ENCODE results near the gene HDDC3.
"Not testable (repeated sequence)": the region's sequence is repeated elsewhere in the genome, so short reads cannot be mapped to it uniquely, and the experiment has no call there.

HDDC3 gene

DNA sequence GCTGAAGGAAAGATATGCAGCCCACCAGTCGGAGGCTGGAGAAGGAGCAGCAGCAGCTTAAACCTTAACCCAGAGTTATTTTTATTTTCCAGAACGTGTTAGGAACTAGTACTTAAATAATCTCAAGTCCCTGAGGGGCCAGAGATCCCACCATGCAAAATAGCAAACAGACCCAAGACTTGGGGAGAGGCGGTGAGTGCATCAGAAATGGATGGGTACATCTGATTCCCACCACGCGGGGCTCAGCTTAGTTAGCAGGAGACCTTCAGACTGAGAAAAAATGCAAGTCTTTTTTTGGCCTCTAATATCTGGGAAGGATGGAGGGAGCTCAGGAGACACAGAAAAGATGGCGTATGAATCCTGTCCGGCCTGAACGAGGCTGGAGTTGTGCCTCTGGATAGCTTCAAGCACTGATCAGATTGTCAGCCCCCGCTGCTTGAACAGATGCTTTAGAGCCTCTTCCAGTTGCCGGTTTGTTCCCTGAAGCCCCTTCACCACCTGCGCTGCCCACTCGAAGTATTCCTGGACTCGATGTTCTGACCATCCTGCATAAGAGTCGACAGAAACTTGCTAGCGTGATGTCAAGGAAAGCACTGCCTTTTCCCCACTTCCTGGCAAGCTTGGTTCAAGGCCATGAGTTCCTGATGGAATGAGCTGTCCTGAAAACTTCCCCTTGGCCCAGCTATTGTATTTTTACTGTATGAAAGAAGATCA lies 1.3 kb downstream of the HDDC3 start:
- no peak for DNase-seq (ENCODE audit: low read depth)

GRCh38 chr15:90929246-90930019 lies 2.9 kb downstream of the HDDC3 start:
- DNase-seq (ENCODE audit: low read depth) = no peak

GRCh38 chr15:90928106-90928505 lies 4.2 kb downstream of the HDDC3 start:
- not testable (repeated sequence) for DNase-seq (ENCODE audit: low read depth)

- DNase-seq (ENCODE audit: low read depth) = not testable (repeated sequence)
Measured at GRCh38 chr15:90926766-90927165, 5.6 kb downstream of the HDDC3 start.

DNA sequence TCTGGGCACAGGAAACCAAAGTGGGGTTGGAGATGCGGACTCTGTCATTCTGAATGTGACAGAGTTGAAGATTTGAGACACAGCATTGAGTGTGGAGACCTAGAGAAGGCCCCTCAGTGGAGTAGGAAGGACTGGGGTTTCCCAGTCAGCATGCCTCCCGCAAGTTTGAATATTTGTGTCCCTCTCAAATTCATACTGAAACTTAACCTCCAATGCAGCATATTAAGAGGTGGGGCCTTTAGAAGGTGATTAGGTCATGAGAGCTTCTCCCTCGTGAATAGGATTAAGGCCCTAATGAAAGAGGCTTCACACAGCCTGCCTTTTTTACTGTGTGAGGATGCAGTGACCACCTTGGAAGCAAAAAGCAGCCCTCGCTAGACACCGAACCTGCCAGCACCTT lies 8.0 kb downstream of the HDDC3 start:
- DNase-seq (ENCODE audit: low read depth) = no peak

GRCh38 chr15:90922712-90923322 lies 9.5 kb downstream of the HDDC3 start:
- not testable (repeated sequence) for DNase-seq (ENCODE audit: low read depth)

GRCh38 chr15:90921887-90922286 lies 10.5 kb downstream of the HDDC3 start:
- DNase-seq (ENCODE audit: low read depth) = no peak

GRCh38 chr15:90918835-90919234 lies 13.5 kb downstream of the HDDC3 start:
- no peak for DNase-seq (ENCODE audit: low read depth)

DNA sequence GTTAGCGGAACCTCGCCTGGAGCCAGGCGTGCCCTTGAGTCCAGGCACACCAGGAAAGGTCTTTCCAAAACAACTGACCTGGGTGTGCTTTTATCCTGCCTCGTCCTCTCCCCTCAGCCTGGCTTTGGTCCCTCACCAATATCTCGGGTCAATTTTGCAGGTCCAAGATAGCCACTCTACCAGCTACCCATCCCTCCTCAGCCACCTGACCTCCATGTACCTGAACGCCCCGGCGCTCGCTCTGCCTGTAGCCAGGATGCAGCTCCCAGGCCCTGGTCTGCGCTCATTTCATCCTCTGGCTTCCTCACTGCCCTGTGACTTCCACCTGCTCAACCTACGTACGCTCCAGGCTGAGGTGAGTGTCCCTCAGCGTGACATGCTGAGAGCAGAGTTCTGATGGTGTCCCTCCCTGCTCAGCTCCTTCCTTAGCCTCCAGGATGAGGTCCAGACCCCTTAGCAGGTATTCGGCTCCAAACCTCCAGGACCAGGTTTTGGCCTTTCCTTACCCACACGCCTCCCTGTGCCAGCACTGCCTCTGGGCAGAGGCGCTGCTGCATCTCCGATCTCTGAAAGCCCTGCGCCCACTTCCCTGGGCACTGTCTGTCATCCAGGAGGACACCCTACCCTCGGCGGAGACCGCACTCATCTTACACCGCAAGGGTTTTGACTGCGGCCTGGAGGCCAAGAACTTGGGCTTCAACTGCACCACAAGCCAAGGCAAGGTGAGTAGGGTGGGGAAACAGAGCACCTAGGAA lies 14.1 kb downstream of the HDDC3 start:
- no peak for DNase-seq (ENCODE audit: low read depth)

- no peak for DNase-seq (ENCODE audit: low read depth)
Measured at GRCh38 chr15:90917569-90917968, 14.8 kb downstream of the HDDC3 start.

DNA sequence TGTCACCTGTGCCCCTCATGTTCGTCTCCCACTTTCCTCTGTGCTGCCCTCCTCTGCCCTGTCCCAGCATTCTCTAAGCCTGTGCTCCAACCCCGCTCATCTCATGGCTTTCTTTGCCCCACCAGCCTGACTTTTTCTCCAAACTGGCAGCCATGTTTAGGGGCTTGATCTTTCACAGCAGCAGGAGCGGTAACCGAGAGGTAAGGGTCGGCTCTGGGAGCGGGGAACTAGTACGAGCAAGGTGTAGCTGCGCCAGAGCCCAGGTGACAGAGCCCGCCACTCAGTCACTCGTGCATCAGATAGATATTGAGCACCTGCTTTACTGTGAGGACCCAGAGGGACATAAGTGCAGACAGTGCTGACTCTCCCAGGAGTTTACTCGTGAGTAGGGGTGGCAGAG lies 15.9 kb downstream of the HDDC3 start:
- DNase-seq (ENCODE audit: low read depth) = no peak

- DNase-seq (ENCODE audit: low read depth) = no peak
Measured at GRCh38 chr15:90915808-90916440, 16.4 kb downstream of the HDDC3 start.

- DNase-seq (ENCODE audit: low read depth) = no peak
Measured at GRCh38 chr15:90915216-90915807, 17.0 kb downstream of the HDDC3 start.

GRCh38 chr15:90914305-90915080 lies 17.9 kb downstream of the HDDC3 start:
- no peak for DNase-seq (ENCODE audit: low read depth)

- DNase-seq (ENCODE audit: low read depth) = no peak
Measured at GRCh38 chr15:90913398-90913944, 18.9 kb downstream of the HDDC3 start.

DNA sequence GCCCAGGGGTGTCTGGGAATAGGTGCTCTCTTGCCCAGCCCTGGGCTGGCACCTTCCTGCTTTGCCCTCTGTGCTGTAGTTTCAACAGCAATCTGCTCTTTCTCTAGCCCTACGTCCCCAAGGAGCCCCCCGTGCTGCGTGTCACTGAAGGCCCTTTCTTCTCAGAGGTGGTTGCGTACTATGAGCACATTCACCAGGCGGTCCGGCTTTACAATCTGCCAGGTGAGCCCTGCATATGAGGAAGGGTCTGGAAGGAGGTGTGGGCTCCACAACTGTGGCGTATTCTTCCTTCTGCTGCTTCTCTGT lies 19.6 kb downstream of the HDDC3 start:
- DNase-seq (ENCODE audit: low read depth) = no peak

GRCh38 chr15:90911906-90912769 lies 20.2 kb downstream of the HDDC3 start:
- no peak for DNase-seq (ENCODE audit: low read depth)

DNA sequence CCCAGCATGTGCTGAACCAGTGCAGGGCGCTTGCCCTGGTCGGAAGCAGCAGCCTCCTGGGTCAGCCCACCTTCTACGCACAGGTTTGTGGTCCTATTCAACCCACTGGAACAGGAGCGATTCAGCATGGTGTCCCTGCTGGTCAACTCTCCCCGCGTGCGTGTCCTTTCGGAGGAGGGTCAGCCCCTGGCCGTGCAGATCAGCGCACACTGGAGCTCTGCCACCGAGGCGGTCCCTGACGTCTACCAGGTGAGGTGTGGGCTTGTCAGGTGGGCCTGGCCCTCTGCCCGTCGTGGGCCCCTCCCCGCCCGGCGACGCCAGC lies 21.1 kb downstream of the HDDC3 start:
- DNase-seq (ENCODE audit: low read depth) = no peak

- DNase-seq (ENCODE audit: low read depth) = no peak
Measured at GRCh38 chr15:90910441-90911301, 21.7 kb downstream of the HDDC3 start.
